IPS DF 6.9 (cell line): ENCODE measurements around the gene SNX6.
"Not testable (repeated sequence)": the region's sequence is repeated elsewhere in the genome, so short reads cannot be mapped to it uniquely, and the experiment has no call there.

Source experiments
- DNase-seq: peaks from one replicate; pipeline ENCODE4 v3.0.0-alpha.2; 2013; ENCODE audit warnings: low read depth, low spot score
- H3K27ac ChIP-seq: one replicate; pipeline ENCODE4 v1.5.1; 2013; ENCODE audit warnings: low read length, control low read depth
- H3K27me3 ChIP-seq: 2 replicates; pipeline ENCODE4 v1.6.1; 2013; ENCODE audit warnings: mild to moderate bottlenecking, low read length; ENCODE audit not compliant: control insufficient read depth, insufficient read depth
- H3K36me3 ChIP-seq: 2 replicates; pipeline ENCODE4 v1.6.1; 2013; ENCODE audit warnings: low read length; ENCODE audit not compliant: control insufficient read depth, insufficient read depth
- H3K4me1 ChIP-seq: 2 replicates; pipeline ENCODE4 v1.6.1; 2013; ENCODE audit warnings: low read length; ENCODE audit not compliant: control insufficient read depth, insufficient read depth
- H3K4me3 ChIP-seq: 2 replicates; pipeline ENCODE4 v1.5.1; 2013; ENCODE audit warnings: mild to moderate bottlenecking, low read length
- H3K9me3 ChIP-seq: 2 replicates; pipeline ENCODE4 v1.6.1; 2013; ENCODE audit warnings: low read length, inconsistent platforms; ENCODE audit not compliant: control insufficient read depth, insufficient read depth
- WGBS: extraction: QIAGEN DNeasy Blood & Tissue Kit; methylation state at CpG from one replicate; pipeline ENCODE4 v1.1.7; 2013; ENCODE audit warnings: mixed read lengths, missing lambda C conversion rate; ENCODE audit not compliant: insufficient read length, insufficient coverage; 5-methylcytosine and 5-hydroxymethylcytosine counted together

The SNX6 gene

GRCh38 chr14:34569750-34570149 lies 60.2 kb downstream of the SNX6 start:
- H3K36me3 ChIP-seq: no peaks in the 10 kb centered on the region; the same call in 1 of the 2 replicates
- no peaks in the 10 kb centered on the region for H3K9me3 ChIP-seq
- H3K27ac ChIP-seq: no peak overlapping the region
- H3K27me3 ChIP-seq: no peaks in the 10 kb centered on the region
- H3K4me1 ChIP-seq: no peaks in the 10 kb centered on the region
- WGBS: no CpG with 5 or more reads among the region's 4 CpGs
- H3K4me3 ChIP-seq: no peak overlapping the region
- no peak for DNase-seq

GRCh38 chr14:34568803-34569202 lies 61.1 kb downstream of the SNX6 start:
- Histone ChIP-seq H3K9me3 (no peaks in the 10 kb centered on the region), H3K27ac (no peak overlapping the region), H3K36me3 (no peaks in the 10 kb centered on the region; the same call in 1 of the 2 replicates), H3K27me3 (no peaks in the 10 kb centered on the region), H3K4me3 (no peak overlapping the region), H3K4me1 (no peaks in the 10 kb centered on the region)
- DNase-seq: no peak
- no CpG with 5 or more reads among the region's 13 CpGs for whole genome bisulfite sequencing

- H3K27me3 ChIP-seq: no peaks in the 10 kb centered on the region
- no peaks in the 10 kb centered on the region for H3K9me3 ChIP-seq
- no CpG with 5 or more reads among the region's 8 CpGs for WGBS
- H3K36me3 ChIP-seq: no peaks in the 10 kb centered on the region
- H3K4me1 ChIP-seq: no peaks in the 10 kb centered on the region
- no peak overlapping the region for H3K4me3 ChIP-seq
- H3K27ac ChIP-seq: no peak overlapping the region
- no peak for DNase-seq
Measured at GRCh38 chr14:34562776-34563150, 67.2 kb downstream of the SNX6 start.

GRCh38 chr14:34562037-34562775 lies 67.7 kb downstream of the SNX6 start:
- no CpG with 5 or more reads among the region's 8 CpGs for whole genome bisulfite sequencing
- H3K9me3 ChIP-seq, H3K4me1 ChIP-seq, DNase-seq, H3K36me3 ChIP-seq, H3K27me3 ChIP-seq, H3K27ac ChIP-seq, H3K4me3 ChIP-seq: not testable (repeated sequence)

- not testable (repeated sequence) for H3K27ac ChIP-seq, H3K36me3 ChIP-seq, H3K4me3 ChIP-seq, H3K4me1 ChIP-seq, DNase-seq, H3K27me3 ChIP-seq, H3K9me3 ChIP-seq
- no CpG with 5 or more reads among the region's 35 CpGs for WGBS
Measured at GRCh38 chr14:34556498-34556829, 73.5 kb downstream of the SNX6 start.

- not testable (repeated sequence) for H3K4me3 ChIP-seq, H3K27ac ChIP-seq, H3K9me3 ChIP-seq, H3K36me3 ChIP-seq, H3K4me1 ChIP-seq, H3K27me3 ChIP-seq, DNase-seq
- WGBS: no CpG with 5 or more reads among the region's 49 CpGs
Measured at GRCh38 chr14:34555583-34556497, 74.1 kb downstream of the SNX6 start.

- Histone ChIP-seq H3K27me3 (no peaks in the 10 kb centered on the region), H3K27ac (no peak overlapping the region), H3K4me1 (no peaks in the 10 kb centered on the region), H3K36me3 (no peaks in the 10 kb centered on the region), H3K9me3 (no peaks in the 10 kb centered on the region), H3K4me3 (no peak overlapping the region)
- WGBS: no CpG with 5 or more reads among the region's 9 CpGs
- no peak for DNase-seq
Measured at GRCh38 chr14:34554540-34555250, 75.3 kb downstream of the SNX6 start.

GRCh38 chr14:34549276-34549966 lies 80.5 kb downstream of the SNX6 start:
- DNase-seq, H3K9me3 ChIP-seq, H3K4me3 ChIP-seq, H3K4me1 ChIP-seq, H3K27me3 ChIP-seq, H3K36me3 ChIP-seq, H3K27ac ChIP-seq: not testable (repeated sequence)
- no CpG with 5 or more reads among the region's 19 CpGs for WGBS

- H3K27me3 ChIP-seq: no peaks in the 10 kb centered on the region
- no peak overlapping the region for H3K27ac ChIP-seq
- WGBS: no CpG with 5 or more reads among the region's 14 CpGs
- no peaks in the 10 kb centered on the region for H3K9me3 ChIP-seq
- no peaks in the 10 kb centered on the region for H3K4me1 ChIP-seq
- DNase-seq: no peak
- no peaks in the 10 kb centered on the region for H3K36me3 ChIP-seq
- no peak overlapping the region for H3K4me3 ChIP-seq
Measured at GRCh38 chr14:34548472-34548981, 81.4 kb downstream of the SNX6 start.

- not testable (repeated sequence) for H3K4me1 ChIP-seq, H3K36me3 ChIP-seq, DNase-seq, H3K27me3 ChIP-seq, H3K4me3 ChIP-seq, H3K9me3 ChIP-seq, H3K27ac ChIP-seq
- no CpG with 5 or more reads among the region's 16 CpGs for WGBS
Measured at GRCh38 chr14:34547136-34547520, 82.8 kb downstream of the SNX6 start.
